ENCODE results near the gene OPHN1. TPM values are rescaled to one million over a fixed set of nuclear protein-coding genes. Genes with fewer than 3 reads are reported as not detected.

The OPHN1 gene
- total RNA-seq, 2 experiments from 2014 or later, result 0.05 to 0.13 TPM

Other genes with a start within 250 kb of the OPHN1 start
- 10 to 100 TPM; 14.3 to 15.0 TPM for gene YIPF6, start 65.6 kb upstream of the OPHN1 start, total RNA-seq
- under 1 TPM; 0.34 to 0.55 TPM for gene STARD8, start 214.2 kb upstream of the OPHN1 start, total RNA-seq

Measured in activated CD8-positive, alpha-beta T cell treated with anti-CD3 and anti-CD28 coated beads, Interleukin-2, amount 10 ng/mL, durations not matched to agents 7 days and 5 days (primary cell).